Inferior parietal cortex (tissue), 1 donor: Measurements from ENCODE around the gene RFXAP.
A peak's percentile ranks its signal among the peaks of the same experiment; 100 is the strongest.

Experiments used
- DNase-seq: peaks from one replicate; pipeline ENCODE4 v3.0.0-alpha.2; 2016; ENCODE audit errors: extremely low spot score

RFXAP gene

DNA sequence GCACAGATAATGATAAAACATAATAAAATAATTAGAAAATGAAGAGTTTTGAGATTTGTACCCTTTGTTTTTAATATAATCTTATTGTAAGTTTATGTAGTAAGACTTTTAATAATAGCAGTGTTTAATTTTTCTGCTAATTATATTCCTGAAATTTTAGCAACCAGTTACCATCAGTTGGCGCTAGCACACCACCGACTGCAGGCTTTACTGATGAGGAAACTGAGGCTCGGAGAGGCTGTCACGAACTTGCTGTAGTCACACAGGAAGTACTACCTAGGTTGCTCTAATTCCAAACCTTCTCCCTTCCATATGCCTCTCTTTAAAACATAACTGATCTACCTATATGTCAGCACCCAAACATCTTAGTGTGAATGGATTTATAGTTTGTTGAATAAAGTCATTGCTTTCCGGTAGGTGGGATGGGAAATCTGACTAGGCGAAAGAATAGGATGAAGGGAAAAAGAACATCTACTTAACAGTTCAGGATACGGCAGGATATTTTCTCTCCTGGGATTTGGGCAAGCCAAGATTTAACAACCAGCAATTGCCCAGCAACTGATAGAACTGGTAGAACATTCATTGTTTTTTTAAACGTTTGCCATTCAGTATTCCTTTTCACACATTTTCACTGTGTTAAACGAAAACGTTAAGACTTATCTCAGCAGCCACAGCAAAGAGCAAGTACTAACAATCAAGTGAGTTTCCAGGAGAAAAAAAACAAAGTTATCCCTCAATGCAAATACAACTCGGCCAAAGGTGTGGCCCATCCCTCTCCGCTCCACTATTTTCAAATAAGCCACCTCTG lies 822 bp upstream of the RFXAP start:
- DNase-seq: no peak

DNA sequence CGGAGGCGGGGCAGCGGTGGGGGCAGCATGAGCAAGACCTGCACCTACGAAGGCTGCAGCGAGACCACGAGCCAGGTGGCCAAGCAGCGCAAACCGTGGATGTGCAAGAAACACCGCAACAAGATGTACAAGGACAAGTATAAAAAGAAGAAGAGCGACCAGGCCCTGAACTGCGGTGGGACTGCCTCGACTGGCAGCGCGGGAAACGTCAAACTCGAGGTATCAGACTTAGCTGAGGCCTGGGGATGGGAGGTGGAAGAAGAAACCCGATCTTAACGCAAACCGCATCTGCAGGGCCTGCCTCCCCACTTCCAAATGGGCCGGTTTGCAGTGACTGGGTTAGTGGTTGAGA lies 693 bp downstream of the RFXAP start:
- no peak for DNase-seq

DNA sequence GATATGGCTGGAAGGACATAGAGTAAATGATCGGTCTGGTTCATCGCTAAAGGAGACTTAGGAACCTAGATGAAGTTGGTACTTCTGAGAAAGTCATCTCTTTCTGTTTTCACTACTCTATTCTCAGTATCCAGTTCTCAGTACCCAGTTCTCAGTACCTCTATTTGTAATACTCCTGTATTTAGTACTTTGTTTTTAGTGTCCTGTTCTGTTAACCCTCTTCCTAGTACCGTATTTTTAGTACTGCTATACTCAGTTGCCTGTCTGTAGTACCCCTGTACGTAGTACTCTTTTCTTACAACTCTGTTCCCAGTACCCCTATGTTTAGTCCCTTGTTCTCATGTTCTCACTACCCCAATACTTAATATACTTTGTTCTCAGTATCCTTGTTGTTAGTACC lies 1.2 kb downstream of the RFXAP start:
- DNase-seq: no peak

GRCh38 chr13:36822785-36823184 lies 3.8 kb downstream of the RFXAP start:
- no peak for DNase-seq

DNA sequence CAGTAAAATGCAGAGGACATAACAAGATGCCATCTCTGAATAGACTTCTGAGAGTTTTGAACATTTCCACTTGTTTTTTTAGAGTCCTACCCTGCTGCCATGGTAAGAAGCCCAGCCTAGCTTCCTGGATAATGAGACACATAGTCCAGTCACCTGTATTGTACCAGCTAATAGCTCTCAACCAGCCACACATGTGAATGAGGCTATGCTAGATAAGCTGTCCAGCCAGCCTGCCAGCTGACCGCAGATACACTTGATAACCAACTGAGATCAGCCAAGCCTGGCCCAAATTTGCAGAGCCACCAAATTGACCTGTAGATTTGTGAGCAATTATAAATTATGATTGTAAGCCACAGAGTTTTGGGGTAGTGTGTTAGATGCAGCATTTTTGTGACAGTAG lies 10.7 kb downstream of the RFXAP start:
- no peak for DNase-seq

DNA sequence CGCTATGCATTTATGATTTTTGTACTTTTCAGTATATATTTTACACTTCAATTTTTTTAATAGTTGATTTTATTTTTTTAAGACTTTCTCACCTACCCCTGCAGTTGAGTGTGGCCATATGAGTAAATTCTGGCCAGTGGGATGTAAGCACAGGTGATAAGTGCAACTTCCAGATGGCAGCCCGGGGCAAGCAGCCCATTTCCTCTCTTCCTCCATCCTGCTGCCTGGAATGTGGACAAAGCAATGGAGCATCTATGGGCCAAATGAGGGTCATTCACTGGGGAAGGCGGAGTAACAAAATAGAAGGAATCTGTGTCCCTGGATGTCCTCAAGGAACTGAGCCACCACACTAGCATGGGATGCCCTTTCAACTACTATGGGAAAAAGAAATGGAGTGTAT lies 12.3 kb downstream of the RFXAP start:
- no peak for DNase-seq

GRCh38 chr13:36834299-36834698 lies 15.3 kb downstream of the RFXAP start:
- no peak for DNase-seq

DNA sequence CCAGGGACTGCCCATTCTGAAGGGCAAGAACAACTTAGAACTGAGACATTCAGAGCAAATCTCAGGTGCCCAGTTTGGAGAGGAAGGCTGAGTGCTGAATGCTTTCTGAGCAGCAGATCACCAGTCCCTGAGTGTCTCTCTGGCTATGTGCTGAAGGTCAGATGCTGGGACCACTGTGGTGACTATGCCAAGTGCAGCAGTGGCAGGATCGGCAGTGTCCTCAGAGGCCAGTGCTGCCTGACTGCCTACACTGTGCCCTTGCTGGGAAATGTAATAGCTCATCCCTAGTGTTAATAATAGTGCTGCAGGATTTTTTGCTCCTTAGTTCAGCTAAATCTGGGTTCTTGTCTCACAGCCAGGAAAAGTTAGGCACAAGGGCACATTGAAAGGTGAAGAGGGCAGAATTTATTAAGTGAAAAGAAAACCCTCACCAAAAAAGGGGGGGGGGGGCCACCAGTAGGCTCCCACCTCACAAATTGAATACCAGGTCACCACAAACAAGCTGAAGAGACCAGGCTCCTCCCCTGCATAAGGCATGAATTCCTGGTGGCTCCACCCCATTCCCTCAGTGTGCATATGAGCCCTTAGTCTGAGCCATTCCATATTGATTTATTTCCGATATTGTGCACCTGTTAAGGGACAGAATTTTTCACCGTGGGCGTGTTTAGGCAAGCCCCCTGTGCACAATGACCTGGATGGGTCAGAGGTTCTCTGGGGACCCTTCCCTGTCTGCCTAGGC lies 18.5 kb downstream of the RFXAP start:
- DNase-seq: no peak

GRCh38 chr13:36839281-36839680 lies 20.3 kb downstream of the RFXAP start:
- no peak for DNase-seq

DNA sequence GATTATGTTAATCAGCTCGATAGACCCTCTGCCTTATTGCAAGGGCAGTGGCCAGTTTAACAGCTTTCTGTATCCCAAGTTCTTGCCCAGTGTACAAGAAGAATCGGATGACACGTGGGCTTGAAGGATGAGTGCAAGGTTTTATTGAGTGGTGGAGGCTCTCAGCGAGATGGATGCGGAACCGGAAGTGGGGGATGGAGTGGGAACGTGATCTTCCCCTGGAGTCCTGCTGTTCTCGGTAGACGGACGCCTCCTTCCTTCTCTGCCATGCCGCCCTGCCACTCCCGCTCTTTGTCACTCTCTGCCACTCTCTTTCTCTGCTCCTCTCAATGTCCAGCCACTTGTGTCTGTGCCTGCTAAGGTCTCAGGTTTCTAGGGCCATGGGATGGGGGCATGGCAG lies 21.0 kb downstream of the RFXAP start:
- DNase-seq: no peak

DNA sequence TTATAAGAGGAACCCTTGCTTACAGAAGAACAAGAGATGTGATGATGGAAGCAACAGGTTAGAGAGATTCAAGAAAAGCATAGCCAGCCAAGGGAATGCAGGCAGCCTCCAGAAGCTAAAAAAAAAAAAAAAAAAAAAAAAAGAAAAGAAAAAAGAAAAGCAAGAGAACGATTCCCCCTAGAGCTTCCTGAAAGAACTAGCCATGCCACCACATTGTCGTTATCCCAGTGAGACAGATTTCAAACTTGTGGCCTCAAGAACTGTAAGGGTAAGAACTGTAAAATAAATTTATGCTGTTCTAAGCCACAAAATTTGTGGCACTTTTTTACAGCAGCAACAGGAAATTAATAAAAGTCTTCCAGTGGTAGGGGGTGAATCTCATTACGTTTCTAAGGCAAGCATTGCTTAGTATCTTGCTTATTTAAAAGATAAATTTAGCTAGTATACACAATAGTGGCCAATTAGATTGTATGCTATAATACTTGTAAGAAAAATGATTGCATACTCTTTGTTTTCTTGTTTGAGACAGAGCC lies 21.8 kb downstream of the RFXAP start:
- no peak for DNase-seq

- DNase-seq: no peak
Observed at GRCh38 chr13:36841391-36841790, 22.4 kb downstream of the RFXAP start.

DNA sequence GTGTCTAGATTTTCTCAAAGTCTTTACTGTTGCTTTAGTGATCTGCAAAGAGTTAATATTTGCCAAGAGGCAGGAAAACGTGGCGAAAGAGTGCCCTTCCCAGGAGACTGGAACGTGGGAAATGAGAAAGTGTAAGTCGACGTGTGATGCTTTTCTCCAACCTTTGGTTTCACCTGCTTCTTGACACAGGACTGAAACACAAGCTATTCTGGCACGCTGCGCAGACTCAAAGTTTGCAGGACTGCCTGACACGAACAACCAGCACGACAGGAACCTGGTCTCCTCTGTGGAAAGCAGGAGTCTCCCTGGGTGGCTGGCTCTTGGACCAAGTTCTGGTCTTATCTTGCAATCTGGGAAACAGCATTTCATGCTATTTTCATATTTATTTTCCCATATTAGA lies 28.6 kb downstream of the RFXAP start:
- no peak for DNase-seq

GRCh38 chr13:36848199-36848982 lies 29.4 kb downstream of the RFXAP start:
- DNase-seq: no peak

- DNase-seq: no peak
Observed at GRCh38 chr13:36850790-36851438, 31.9 kb downstream of the RFXAP start.

DNA sequence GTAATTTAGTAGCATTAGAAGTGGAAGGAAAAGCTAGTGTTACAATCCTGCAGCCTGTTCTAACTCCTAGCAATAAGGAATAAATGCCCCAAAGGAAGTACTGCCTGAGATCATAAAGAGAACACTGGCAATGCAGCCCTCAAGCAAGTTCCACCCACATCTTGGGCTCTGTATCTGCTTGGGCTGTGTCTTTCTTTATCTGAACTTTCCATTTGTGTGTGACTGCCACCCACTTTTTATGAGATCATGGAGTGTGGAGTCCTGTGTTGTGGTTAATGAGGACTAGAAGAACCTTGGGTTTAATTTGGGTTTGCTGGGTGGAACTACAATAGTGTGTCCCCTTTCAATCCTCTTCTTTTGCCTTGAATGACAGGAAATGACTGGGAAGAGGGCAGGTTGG lies 38.2 kb downstream of the RFXAP start:
- DNase-seq: no peak

DNA sequence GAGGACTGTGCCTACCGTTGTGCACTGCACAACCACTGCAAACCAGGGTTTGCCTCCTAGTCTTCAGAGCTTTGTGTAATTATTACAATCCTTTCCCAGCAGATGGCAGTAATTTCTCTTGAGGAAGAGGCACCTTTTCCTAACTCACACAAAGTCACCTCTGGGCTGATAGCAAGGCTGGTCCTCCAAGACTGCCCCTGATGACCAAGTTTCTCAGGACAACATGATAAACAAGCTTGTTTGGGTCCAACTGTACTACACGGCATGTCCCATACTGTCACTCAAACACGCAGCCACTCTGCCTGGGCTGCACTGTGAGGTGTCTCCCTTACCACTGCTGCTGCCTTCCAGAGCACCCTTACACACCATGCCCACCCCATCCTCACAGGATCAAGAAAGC lies 39.3 kb downstream of the RFXAP start:
- DNase-seq: peak; percentile 69

DNA sequence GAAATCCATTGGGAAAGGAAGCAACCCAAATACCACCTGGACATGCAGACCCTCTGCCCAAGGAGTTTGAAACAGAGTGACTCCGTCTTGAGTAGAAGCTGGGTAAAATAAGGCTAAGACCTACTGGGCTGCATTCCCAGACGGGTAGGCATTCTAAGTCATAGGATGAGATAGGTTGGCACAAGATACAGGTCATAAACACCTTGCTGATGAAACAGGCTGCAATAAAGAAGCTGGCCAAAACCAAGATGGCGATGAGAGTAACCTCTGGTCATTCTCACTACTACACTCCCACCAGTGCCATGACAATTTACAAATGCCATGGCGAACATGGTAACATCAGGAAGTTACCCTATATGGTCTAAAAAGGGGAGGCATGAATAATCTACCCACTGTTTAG lies 40.2 kb downstream of the RFXAP start:
- no peak for DNase-seq

DNA sequence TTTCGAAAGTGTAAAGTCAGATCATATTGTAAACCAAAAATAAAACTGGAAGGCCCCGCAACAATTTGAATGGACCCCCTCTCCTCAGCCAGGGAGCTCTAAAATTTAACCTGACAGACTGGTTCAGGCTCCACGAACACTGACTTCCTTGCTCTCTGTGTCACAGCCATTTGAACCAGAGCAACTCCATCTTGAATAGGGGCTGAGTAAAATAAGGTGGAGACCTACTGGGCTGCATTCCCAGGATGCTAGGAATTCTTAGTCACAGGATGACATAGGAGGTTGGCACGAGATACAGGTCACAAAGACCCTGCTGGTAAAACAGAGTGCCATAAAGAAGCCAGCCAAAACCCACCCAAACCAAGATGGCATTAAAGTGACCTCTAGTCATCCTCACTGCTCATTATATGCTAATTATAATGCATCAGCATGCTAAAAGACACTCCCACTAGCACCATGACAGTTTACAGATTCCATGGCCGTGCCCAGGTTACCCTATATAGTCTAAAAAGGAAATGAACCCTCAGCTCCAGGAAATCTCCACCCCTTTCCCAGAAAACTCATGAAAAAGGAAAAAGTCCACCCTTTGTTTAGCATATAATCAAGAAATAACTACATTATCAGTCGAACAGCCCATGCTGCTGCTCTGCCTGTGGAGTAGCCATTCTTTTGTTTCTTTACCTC lies 43.1 kb downstream of the RFXAP start:
- DNase-seq: no peak

- no peak for DNase-seq
Observed at GRCh38 chr13:36862722-36863121, 43.7 kb downstream of the RFXAP start.

DNA sequence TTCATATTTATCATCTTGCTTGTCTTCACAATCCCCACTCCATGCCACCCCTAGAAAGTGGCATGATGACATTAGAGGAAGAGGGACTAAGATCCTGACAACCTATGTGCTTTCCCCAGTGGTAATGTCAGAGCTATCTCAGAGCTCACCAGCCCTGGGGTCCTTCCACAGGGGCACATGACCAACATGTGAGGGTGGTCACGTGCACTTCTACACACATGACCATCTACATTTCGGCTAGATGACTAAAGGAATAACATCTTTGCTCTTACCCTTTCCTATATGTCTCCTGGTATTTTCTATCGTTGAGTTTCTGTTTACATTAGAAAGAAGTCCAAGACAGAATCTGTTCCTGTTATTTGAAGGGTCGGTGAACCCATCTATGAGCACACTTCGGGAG lies 46.2 kb downstream of the RFXAP start:
- no peak for DNase-seq
